ENCODE data around the gene RPL15. TPM values are rescaled to one million over a fixed set of nuclear protein-coding genes. Genes with fewer than 3 reads are reported as not detected.
"Not testable (repeated sequence)": the region's sequence is repeated elsewhere in the genome, so short reads cannot be mapped to it uniquely, and the experiment has no call there.

Gene RPL15
- total RNA-seq, 1 experiment from 2014 or later: 864 TPM

GRCh38 chr3:23867838-23868237, 49.1 kb upstream of the RPL15 start:
- BruUV-seq (replicated peaks): TSS peak; percentile 36
- DNase-seq (ENCODE audit: low read depth, low spot score) (no peak), ATAC-seq (no peak)
- TF ChIP-seq, protein P1, sequence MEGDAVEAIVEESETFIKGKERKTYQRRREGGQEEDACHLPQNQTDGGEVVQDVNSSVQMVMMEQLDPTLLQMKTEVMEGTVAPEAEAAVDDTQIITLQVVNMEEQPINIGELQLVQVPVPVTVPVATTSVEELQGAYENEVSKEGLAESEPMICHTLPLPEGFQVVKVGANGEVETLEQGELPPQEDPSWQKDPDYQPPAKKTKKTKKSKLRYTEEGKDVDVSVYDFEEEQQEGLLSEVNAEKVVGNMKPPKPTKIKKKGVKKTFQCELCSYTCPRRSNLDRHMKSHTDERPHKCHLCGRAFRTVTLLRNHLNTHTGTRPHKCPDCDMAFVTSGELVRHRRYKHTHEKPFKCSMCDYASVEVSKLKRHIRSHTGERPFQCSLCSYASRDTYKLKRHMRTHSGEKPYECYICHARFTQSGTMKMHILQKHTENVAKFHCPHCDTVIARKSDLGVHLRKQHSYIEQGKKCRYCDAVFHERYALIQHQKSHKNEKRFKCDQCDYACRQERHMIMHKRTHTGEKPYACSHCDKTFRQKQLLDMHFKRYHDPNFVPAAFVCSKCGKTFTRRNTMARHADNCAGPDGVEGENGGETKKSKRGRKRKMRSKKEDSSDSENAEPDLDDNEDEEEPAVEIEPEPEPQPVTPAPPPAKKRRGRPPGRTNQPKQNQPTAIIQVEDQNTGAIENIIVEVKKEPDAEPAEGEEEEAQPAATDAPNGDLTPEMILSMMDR (IDR thresholded peaks at IDR 0.05): no peak
- TF ChIP-seq POLR2AphosphoS5 (IDR thresholded peaks at IDR 0.05; ENCODE audit: low read depth, low read length): no peak
- TF ChIP-seq TCF7L2 (IDR thresholded peaks at IDR 0.05; ENCODE audit: low read depth, low read length): no peak
- TF ChIP-seq SIN3A (IDR thresholded peaks at IDR 0.05; ENCODE audit: borderline replicate concordance, insufficient read depth, low read depth, low read length): no peak
- TF ChIP-seq, protein P2, sequence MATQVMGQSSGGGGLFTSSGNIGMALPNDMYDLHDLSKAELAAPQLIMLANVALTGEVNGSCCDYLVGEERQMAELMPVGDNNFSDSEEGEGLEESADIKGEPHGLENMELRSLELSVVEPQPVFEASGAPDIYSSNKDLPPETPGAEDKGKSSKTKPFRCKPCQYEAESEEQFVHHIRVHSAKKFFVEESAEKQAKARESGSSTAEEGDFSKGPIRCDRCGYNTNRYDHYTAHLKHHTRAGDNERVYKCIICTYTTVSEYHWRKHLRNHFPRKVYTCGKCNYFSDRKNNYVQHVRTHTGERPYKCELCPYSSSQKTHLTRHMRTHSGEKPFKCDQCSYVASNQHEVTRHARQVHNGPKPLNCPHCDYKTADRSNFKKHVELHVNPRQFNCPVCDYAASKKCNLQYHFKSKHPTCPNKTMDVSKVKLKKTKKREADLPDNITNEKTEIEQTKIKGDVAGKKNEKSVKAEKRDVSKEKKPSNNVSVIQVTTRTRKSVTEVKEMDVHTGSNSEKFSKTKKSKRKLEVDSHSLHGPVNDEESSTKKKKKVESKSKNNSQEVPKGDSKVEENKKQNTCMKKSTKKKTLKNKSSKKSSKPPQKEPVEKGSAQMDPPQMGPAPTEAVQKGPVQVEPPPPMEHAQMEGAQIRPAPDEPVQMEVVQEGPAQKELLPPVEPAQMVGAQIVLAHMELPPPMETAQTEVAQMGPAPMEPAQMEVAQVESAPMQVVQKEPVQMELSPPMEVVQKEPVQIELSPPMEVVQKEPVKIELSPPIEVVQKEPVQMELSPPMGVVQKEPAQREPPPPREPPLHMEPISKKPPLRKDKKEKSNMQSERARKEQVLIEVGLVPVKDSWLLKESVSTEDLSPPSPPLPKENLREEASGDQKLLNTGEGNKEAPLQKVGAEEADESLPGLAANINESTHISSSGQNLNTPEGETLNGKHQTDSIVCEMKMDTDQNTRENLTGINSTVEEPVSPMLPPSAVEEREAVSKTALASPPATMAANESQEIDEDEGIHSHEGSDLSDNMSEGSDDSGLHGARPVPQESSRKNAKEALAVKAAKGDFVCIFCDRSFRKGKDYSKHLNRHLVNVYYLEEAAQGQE (IDR thresholded peaks at IDR 0.05; ENCODE audit: insufficient read depth in 1 of 2, low read depth in 2 of 2, low read length in 1 of 2): no peak
- intact Hi-C loops (cut with micrococcal nuclease; ENCODE audit: unreplicated experiment) (no loop called here), in situ Hi-C loops (cut with HindIII; ENCODE audit: low pct_unique_long_range_greater_than_20kb, low sequenced_read_pairs) (no loop called here)
- ChIA-PET CTCF (no interaction called here), POLR2A (no interaction called here)
- Histone ChIP-seq H3K27ac (ENCODE audit: low read length) (peak overlapping the region; percentile 39; the same call in 1 of the 2 replicates), H3K4me3 (ENCODE audit: low read depth in 2 of 2, low read length in 2 of 2) (no peak overlapping the region), H3K36me3 (ENCODE audit: control insufficient read depth, insufficient read depth, low read length) (no peaks in the 10 kb centered on the region), H3K27me3 (ENCODE audit: control insufficient read depth, insufficient read depth, low read length) (no peaks in the 10 kb centered on the region), H3K9me3 (ENCODE audit: control insufficient read depth, insufficient read depth, low read depth, low read length) (no peaks in the 10 kb centered on the region), H3K4me1 (ENCODE audit: control insufficient read depth, insufficient read depth, low read length) (peaks cover 33% of the 10 kb centered on the region)

DNA sequence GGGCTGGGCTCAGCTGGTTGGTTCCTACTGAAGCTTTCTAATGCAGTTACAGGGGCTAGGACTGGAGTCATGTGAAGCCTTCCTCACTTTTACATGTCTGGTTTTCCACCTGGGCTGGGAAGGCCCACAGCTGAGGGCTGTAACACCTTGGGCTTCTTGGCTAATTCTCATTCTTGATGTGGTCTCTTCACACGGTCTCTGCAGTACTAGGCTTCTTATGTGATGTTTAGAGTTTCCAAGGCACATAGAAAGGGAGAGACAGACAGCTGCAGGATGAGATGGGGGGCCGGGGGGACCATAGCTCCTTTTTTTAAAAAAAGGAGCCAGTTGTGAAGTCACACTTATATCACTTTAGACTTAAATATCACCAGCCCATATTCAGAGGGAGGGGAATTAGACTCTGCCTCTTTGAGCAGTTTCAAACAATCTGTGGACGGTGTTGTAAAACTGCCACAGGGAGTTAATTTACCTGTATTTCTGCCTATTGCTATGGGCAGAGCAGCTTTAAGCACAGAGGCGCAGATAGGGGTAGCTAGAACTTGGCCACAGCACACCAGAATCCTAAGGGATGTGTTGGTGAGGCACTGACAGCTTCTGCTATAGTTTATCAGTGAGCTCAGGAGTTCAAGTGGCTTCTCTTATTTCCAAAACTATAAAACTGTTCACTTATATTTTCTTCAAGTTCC, 46.8 kb upstream of the RPL15 start:
- Histone ChIP-seq H3K27ac (ENCODE audit: low read length) (no peak overlapping the region), H3K27me3 (ENCODE audit: control insufficient read depth, insufficient read depth, low read length) (no peaks in the 10 kb centered on the region), H3K4me1 (ENCODE audit: control insufficient read depth, insufficient read depth, low read length) (peaks cover 27% of the 10 kb centered on the region), H3K9me3 (ENCODE audit: control insufficient read depth, insufficient read depth, low read depth, low read length) (no peaks in the 10 kb centered on the region), H3K36me3 (ENCODE audit: control insufficient read depth, insufficient read depth, low read length) (no peaks in the 10 kb centered on the region), H3K4me3 (ENCODE audit: low read depth in 2 of 2, low read length in 2 of 2) (no peak overlapping the region)
- in situ Hi-C loops (cut with HindIII; ENCODE audit: low pct_unique_long_range_greater_than_20kb, low sequenced_read_pairs) (no loop called here), intact Hi-C loops (cut with micrococcal nuclease; ENCODE audit: unreplicated experiment) (no loop called here)
- ChIA-PET CTCF (no interaction called here), POLR2A (interaction anchor here (0.6 kb wide), 1 partner anchor 95 kb away, joined by 11 read pairs; no protein-coding TSS in a partner anchor)
- no peak for ATAC-seq
- no peak for DNase-seq (ENCODE audit: low read depth, low spot score)
- TF ChIP-seq SIN3A (IDR thresholded peaks at IDR 0.05; ENCODE audit: borderline replicate concordance, insufficient read depth, low read depth, low read length): no peak
- no peak for TF ChIP-seq TCF7L2 (IDR thresholded peaks at IDR 0.05; ENCODE audit: low read depth, low read length)
- no peak for TF ChIP-seq POLR2AphosphoS5 (IDR thresholded peaks at IDR 0.05; ENCODE audit: low read depth, low read length)
- TF ChIP-seq, protein P1 (IDR thresholded peaks at IDR 0.05): no peak
- TF ChIP-seq, protein P2 (IDR thresholded peaks at IDR 0.05; ENCODE audit: insufficient read depth in 1 of 2, low read depth in 2 of 2, low read length in 1 of 2): no peak
- BruUV-seq (replicated peaks): no TSS peak

DNA sequence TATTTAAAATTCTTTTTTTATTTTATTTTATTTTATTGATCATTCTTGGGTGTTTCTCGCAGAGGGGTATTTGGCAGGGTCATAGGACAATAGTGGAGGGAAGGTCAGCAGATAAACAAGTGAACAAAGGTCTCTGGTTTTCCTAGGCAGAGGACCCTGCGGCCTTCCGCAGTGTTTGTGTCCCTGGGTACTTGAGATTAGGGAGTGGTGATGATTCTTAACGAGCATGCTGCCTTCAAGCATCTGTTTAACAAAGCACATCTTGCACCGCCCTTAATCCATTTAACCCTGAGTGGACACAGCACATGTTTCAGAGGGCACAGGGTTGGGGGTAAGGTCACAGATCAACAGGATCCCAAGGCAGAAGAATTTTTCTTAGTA, 46.3 kb upstream of the RPL15 start:
- H3K4me3 ChIP-seq (ENCODE audit: low read depth in 2 of 2, low read length in 2 of 2); H3K9me3 ChIP-seq (ENCODE audit: control insufficient read depth, insufficient read depth, low read depth, low read length); ATAC-seq; H3K27ac ChIP-seq (ENCODE audit: low read length); CTCF ChIA-PET; BruUV-seq (replicated peaks); DNase-seq (ENCODE audit: low read depth, low spot score); H3K36me3 ChIP-seq (ENCODE audit: control insufficient read depth, insufficient read depth, low read length); intact Hi-C loops (cut with micrococcal nuclease; ENCODE audit: unreplicated experiment); in situ Hi-C loops (cut with HindIII; ENCODE audit: low pct_unique_long_range_greater_than_20kb, low sequenced_read_pairs); H3K27me3 ChIP-seq (ENCODE audit: control insufficient read depth, insufficient read depth, low read length): not testable (repeated sequence)
- peaks cover 24% of the 10 kb centered on the region for H3K4me1 ChIP-seq (ENCODE audit: control insufficient read depth, insufficient read depth, low read length)
- POLR2A ChIA-PET: interaction anchor here (0.6 kb wide), 1 partner anchor 95 kb away, joined by 11 read pairs; no protein-coding TSS in a partner anchor

Data from Panc1 (cell line).